Activated CD8-positive, alpha-beta memory T cell treated with anti-CD3 and anti-CD28 coated beads, Interleukin-2, amount 50 U/mL, for 24 hours (primary cell): ENCODE data around the gene BRIP1.
"Not testable (repeated sequence)": the region's sequence is repeated elsewhere in the genome, so short reads cannot be mapped to it uniquely, and the experiment has no call there.

ENCODE experiments used
- DNase-seq: peaks from one replicate; pipeline ENCODE4 v3.0.0-alpha.2; 2020; ENCODE audit errors: extremely low read depth

BRIP1 gene

GRCh38 chr17:61799812-61800484, 63.4 kb downstream of the BRIP1 start:
- no peak for DNase-seq

DNA sequence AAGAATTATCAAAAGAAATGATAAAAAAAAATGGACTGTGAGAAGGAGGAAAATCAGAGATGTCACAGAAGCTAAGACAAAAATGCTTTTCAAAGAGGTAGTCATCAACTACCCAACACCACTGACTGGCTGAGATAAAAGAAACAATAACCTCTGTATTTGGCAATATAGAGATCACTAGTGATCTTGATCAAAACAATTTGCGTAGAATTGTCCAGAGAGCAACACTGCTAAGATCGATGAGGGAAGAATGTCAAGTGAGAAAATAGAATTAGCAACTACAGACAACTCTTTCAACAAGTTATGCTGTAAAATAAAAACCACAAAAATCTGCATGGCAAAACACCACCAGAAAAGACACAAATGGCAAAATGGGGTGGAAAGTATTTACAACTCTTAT, 66.0 kb downstream of the BRIP1 start:
- no peak for DNase-seq

GRCh38 chr17:61795546-61795945, 67.8 kb downstream of the BRIP1 start:
- DNase-seq: no peak

DNA sequence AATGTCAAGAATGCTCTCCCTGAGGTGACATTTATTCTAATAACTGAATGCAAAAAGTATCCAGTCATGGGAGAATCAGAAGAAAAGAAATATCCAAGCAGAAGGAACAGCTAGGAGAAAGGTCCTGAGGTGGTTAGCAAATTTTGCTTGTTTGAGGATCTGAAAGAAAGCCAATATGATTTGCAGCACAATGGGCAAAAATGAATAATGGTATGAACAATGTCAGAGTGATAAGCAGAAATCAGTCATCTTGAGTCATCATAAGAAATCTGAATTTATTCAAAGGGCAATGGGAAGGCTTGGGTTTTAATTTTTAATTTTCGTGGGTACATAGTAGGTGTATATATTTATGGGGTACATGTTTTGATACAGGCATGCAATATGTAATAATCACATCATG, 68.5 kb downstream of the BRIP1 start:
- no peak for DNase-seq

DNA sequence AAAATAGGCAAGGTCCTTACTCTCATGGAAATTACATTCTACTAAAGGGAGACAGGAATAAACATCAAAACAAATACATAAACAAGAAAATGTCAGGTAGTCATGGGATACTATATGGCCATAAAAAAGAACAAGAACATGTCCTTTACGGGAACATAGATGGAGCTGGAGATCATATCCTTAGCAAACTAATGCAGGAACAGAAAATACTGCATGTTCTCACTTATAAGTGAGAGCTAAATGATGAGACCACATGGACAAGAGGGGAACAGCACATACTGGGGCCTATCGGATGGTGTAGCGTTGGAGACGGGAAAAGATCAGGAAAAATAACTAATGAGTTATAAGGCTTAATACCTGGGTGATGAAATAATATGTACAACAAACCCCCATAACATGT, 69.1 kb downstream of the BRIP1 start:
- DNase-seq: no peak

DNA sequence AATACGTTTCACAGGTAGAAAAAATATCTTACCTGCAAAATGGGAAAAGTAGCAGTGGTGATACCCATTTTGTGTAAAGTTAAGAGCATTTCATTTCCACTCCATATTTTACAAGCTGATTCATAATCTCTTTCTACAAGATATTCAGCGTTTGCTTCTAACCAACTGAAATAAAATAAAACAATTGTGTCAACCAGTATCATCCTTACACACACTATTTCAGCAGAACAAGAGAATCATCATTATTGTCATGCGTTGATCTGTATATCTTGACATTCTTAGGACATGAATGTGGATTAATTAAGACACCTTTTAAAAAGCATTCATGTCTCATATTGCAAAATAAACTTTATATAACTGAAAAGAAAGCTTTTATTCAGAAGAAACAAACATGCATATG, 69.8 kb downstream of the BRIP1 start:
- no peak for DNase-seq

DNA sequence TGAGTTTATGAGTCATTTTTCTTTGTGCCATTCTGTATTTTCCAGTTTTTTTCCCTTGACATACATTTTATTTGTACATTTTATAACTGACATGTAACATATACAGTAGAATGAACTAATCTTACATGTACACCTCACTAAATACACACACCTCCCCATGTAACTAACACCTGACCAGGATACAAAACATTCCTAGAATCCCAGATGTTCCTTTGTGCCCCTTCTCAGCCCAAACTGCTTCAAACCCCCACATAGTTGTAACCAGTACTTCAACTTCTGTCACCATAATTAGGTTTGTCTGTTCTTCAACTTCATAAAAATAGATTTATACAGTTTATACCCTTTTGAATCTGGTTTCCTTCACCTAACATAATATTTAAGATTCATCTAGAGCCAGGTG, 73.5 kb downstream of the BRIP1 start:
- DNase-seq: no peak

- DNase-seq: no peak
These were observed 77.2 kb downstream of the BRIP1 start for GRCh38 chr17:61786088-61786487.

- no peak for DNase-seq
These were observed 78.8 kb downstream of the BRIP1 start for GRCh38 chr17:61784510-61784909.

DNA sequence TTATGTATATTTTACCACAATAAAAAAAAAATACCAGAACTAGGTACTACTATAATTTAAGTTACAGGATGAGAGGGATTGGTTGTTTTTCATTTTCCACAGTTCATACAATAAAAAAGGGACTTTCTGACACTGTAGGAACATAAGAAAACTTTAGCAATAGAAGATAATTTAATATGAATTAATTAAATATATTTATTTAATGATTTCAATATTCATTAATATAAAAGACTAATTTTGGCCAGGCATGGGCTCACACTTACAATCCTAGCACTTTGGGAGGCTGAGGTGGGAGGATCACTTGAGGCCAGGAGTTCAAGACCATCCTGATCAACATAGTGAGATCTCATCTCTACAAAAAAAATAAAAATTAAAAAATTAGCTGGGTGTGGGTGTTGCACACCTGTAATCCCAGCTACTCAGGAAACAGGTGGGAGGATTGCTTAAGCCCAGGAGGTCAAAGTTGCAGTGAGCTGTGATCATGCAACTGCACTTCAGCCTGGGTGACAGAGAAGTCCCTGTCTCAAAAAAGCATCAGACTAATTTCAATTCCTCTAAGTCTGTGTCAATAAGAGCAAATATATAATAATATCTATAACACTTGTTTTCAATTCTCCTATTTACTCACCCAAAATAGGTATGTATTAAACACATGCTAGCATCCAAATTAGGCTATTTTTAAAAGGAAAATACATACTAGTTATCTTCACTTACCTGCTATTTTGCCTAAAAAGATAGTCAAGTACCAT, 79.6 kb downstream of the BRIP1 start:
- no peak for DNase-seq

- DNase-seq: no peak
These were observed 80.2 kb downstream of the BRIP1 start for GRCh38 chr17:61783120-61783519.

DNA sequence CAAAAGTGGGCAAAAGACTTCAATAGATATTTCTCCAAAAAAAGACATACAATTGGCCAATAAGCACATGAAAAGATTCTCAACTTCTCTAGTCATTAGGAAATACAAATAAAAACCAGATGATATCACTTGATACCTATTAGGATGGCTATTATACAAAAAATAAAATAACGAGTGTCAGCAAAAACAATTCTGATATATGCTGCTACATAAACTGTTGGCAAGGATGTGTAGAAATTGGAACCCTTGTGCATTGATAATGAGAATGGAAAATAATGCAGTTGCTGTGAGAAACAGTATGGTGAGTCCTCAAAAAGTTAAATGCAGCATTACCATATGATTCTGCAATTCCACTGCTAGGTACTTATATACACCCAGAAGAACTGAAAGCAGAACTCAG, 80.6 kb downstream of the BRIP1 start:
- DNase-seq: no peak

GRCh38 chr17:61775364-61775763, 88.0 kb downstream of the BRIP1 start:
- no peak for DNase-seq

- no peak for DNase-seq
These were observed 88.6 kb downstream of the BRIP1 start for GRCh38 chr17:61774724-61775123.

DNA sequence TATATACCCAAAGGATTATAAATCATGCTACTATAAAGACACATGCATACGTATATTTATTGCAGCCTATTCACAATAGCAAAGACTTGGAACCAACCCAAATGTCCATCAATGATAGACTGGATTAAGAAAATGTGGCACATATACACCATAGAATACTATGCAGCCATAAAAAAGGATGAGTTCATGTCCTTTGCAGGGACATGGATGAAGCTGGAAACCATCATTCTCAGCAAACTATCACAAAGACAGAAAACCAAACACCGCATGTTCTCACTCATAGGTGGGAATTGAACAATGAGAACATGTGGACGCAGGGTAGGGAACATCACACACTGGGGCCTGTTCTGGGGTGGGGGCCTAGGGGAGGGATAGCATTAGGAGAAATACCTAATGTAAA, 89.2 kb downstream of the BRIP1 start:
- not testable (repeated sequence) for DNase-seq

DNA sequence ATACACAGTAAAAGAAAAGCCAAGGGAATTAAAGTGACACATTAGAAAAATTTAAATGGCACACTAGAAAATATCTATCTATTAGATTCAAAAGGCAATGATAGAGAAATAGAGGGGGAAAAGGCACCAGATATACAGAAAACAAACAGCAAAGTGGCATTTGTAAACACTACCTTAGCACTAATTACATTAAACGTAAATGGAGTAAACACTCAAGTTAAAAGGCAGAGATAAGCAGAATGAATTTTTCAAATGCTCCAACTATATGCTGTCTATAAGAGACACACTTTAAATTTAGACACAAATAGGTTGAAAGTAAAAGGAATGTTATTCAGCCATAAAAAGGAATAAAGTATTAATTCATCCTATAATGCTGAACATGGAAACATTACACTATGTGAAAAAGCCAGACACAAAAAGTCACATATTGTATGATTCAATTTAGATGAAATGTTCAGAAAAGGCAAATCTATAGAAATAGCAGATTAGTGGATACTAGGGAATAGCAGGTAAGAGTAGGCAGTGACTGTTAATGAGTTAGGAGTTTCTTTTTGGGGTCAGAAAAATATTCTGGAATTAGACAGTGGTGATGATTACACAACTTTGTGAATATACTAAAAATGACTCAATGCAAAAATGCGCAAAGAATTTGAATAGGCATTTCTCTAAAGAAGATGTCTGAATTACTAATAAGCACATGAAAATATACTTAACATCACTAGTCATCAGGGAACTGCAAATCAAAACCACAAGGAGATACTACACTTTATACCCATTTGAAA, 92.4 kb downstream of the BRIP1 start:
- no peak for DNase-seq

DNA sequence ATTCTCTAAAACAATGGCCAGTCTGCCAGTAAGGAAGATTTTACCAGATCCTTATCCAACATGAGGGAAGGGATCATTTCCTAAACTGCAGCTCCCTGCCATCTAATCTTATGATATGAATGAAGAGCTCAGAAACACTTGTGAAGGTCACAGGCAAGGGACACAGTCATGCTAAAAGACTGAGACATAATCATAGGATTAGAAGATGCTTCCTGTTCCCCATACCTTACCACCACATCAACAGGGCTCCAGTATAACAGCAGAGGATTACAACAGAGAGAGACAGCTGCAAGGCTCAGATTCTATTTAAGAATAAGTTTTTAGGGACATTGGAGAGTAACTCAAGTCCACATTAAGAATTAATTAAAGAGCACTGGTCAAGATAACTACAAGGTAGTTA, 93.3 kb downstream of the BRIP1 start:
- no peak for DNase-seq

DNA sequence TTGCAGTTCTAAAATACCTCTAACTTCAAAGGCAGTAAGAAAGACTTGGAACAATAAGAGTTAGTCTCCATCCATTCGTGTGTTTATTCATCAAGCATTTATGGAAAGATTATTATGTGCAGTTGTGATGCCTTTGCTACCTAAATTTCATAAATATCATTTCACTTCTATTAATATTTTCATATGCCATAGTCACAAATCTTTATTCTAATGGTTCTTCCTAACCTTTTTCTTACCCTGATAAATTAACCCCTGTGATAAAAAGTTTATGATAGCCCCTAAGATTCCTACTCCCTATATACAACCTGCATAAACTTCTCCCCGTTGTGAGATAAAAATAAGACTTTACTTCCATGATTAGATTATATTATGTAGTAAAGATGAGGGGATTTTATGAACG, 94.9 kb downstream of the BRIP1 start:
- no peak for DNase-seq

DNA sequence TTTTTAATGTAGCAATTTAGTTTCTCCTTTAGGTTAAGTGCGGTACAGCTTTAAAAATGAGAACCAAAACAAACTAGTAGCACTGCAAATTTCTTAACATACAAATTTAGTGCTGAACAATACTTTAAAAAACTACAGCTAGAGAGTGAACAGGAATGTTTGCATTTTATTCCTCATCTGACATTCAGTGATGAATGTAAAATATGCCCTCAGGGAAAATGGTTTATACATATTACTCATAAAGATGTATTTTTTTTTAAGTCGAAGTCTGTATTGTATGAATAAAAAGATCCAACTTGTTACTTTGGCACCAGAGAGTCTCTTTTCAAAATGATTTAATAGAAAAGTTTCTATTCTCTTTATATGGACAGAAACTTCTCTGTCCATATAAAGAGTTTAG, 96.8 kb downstream of the BRIP1 start:
- DNase-seq: no peak

- no peak for DNase-seq
These were observed 98.5 kb downstream of the BRIP1 start for GRCh38 chr17:61764846-61765245.

GRCh38 chr17:61761827-61762226, 101.5 kb downstream of the BRIP1 start:
- DNase-seq: no peak

GRCh38 chr17:61759362-61759761, 104.0 kb downstream of the BRIP1 start:
- DNase-seq: no peak

DNA sequence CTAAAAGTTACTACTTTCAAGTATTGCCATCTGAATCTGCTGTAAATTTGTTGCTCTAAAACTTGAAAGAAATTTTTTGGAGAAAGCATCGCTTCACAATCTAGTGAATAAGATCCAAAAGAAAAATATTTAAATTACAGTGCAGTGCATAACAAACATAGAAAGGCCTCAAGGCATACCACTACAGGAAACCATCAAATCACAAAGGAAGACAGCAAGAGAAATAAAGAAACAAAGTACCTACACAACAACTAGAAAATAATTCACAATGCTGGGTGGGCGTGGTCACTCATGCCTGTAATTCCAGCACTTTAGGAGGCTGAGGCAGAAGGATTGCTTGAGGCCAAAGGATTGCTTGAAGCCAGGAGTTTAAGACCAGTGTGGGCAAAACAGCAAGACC, 104.9 kb downstream of the BRIP1 start:
- no peak for DNase-seq
